ENCODE results near the gene TOMM22. TPM values are rescaled to one million over a fixed set of nuclear protein-coding genes. Genes with fewer than 3 reads are reported as not detected.

The TOMM22 gene
- total and polyA plus RNA-seq, 4 donors = 25.6 to 57.7 (median 29.2) TPM

- Histone ChIP-seq H3K9me3 (ENCODE audit: control insufficient read depth in 4 of 4, insufficient read depth in 3 of 4, low read length in 3 of 4) (no peaks in the 10 kb centered on the region), H3K36me3 (ENCODE audit: control insufficient read depth in 4 of 4, insufficient read depth in 4 of 4, low read length in 4 of 4) (peaks cover 7 to 20% (median 17%) of the 10 kb centered on the region in 4 donors), H3K9ac (ENCODE audit: insufficient read depth in 1 of 2, low read length in 2 of 2) (no peak overlapping the region), H3K4me3 (no peak overlapping the region), H3K27me3 (ENCODE audit: control insufficient read depth in 3 of 3, insufficient read depth in 3 of 3, low read length in 2 of 3) (no peaks in the 10 kb centered on the region), H3K27ac (ENCODE audit: low read depth in 1 of 2, low read length in 1 of 2) (no peak overlapping the region), H3K4me1 (ENCODE audit: control insufficient read depth in 5 of 5, insufficient read depth in 5 of 5, low read length in 5 of 5) (peaks cover 0 to 4% (median 0%) of the 10 kb centered on the region in 5 donors)
- DNase-seq (no peak), ATAC-seq (ENCODE audit: insufficient read depth, low FRiP score) (no peak)
- 87 to 91% methylated on average over 5 of the region's 5 CpGs for WGBS, 2 donors
- TF ChIP-seq CTCF (IDR thresholded peaks at IDR 0.05; ENCODE audit: control extremely low read depth, extremely low read depth) = no peak
Measured at GRCh38 chr22:38674888-38675287, 6.9 kb upstream of the TOMM22 start.

- no peak overlapping the region for H3K27ac ChIP-seq (ENCODE audit: low read depth in 1 of 2, low read length in 1 of 2)
- no peak for DNase-seq
- no peak overlapping the region for H3K9ac ChIP-seq (ENCODE audit: insufficient read depth in 1 of 2, low read length in 2 of 2)
- no peaks in the 10 kb centered on the region for H3K27me3 ChIP-seq (ENCODE audit: control insufficient read depth in 3 of 3, insufficient read depth in 3 of 3, low read length in 2 of 3)
- no peaks in the 10 kb centered on the region for H3K9me3 ChIP-seq (ENCODE audit: control insufficient read depth in 4 of 4, insufficient read depth in 3 of 4, low read length in 3 of 4)
- no peak for ATAC-seq (ENCODE audit: insufficient read depth, low FRiP score)
- no peak overlapping the region for H3K4me3 ChIP-seq
- no peak for TF ChIP-seq CTCF (IDR thresholded peaks at IDR 0.05; ENCODE audit: control extremely low read depth, extremely low read depth)
- peaks cover 7 to 19% (median 14%) of the 10 kb centered on the region in 4 donors for H3K36me3 ChIP-seq (ENCODE audit: control insufficient read depth in 4 of 4, insufficient read depth in 4 of 4, low read length in 4 of 4)
- WGBS, 2 donors = 98 to 100% methylated on average over 3 of the region's 3 CpGs
- peaks cover 0 to 4% (median 0%) of the 10 kb centered on the region in 5 donors for H3K4me1 ChIP-seq (ENCODE audit: control insufficient read depth in 5 of 5, insufficient read depth in 5 of 5, low read length in 5 of 5)
Measured at GRCh38 chr22:38675833-38676232, 5.9 kb upstream of the TOMM22 start.

- 95 to 97% methylated on average over 9 of the region's 9 CpGs for WGBS, 2 donors
- no peak for ATAC-seq (ENCODE audit: insufficient read depth, low FRiP score)
- Histone ChIP-seq H3K4me1 (ENCODE audit: control insufficient read depth in 5 of 5, insufficient read depth in 5 of 5, low read length in 5 of 5) (peaks cover 0 to 7% (median 4%) of the 10 kb centered on the region in 5 donors), H3K27me3 (ENCODE audit: control insufficient read depth in 3 of 3, insufficient read depth in 3 of 3, low read length in 2 of 3) (no peaks in the 10 kb centered on the region), H3K9me3 (ENCODE audit: control insufficient read depth in 4 of 4, insufficient read depth in 3 of 4, low read length in 3 of 4) (no peaks in the 10 kb centered on the region), H3K27ac (ENCODE audit: low read depth in 1 of 2, low read length in 1 of 2) (no peak overlapping the region), H3K36me3 (ENCODE audit: control insufficient read depth in 4 of 4, insufficient read depth in 4 of 4, low read length in 4 of 4) (peaks cover 22 to 44% (median 36%) of the 10 kb centered on the region in 4 donors), H3K9ac (ENCODE audit: insufficient read depth in 1 of 2, low read length in 2 of 2) (no peak overlapping the region), H3K4me3 (no peak overlapping the region)
- DNase-seq = no peak
- TF ChIP-seq CTCF (IDR thresholded peaks at IDR 0.05; ENCODE audit: control extremely low read depth, extremely low read depth) = no peak
Measured at GRCh38 chr22:38684895-38685294, 3.1 kb downstream of the TOMM22 start.

- no peak overlapping the region for H3K27ac ChIP-seq (ENCODE audit: low read depth in 1 of 2, low read length in 1 of 2)
- 86 to 96% methylated on average over 1 of the region's 1 CpG for WGBS, 2 donors
- ATAC-seq (ENCODE audit: insufficient read depth, low FRiP score) (no peak), DNase-seq (no peak)
- H3K4me1 ChIP-seq (ENCODE audit: control insufficient read depth in 5 of 5, insufficient read depth in 5 of 5, low read length in 5 of 5) = peaks cover 0 to 7% (median 4%) of the 10 kb centered on the region in 5 donors
- H3K4me3 ChIP-seq = no peak overlapping the region
- H3K36me3 ChIP-seq (ENCODE audit: control insufficient read depth in 4 of 4, insufficient read depth in 4 of 4, low read length in 4 of 4) = peaks cover 22 to 44% (median 36%) of the 10 kb centered on the region in 4 donors
- H3K9ac ChIP-seq (ENCODE audit: insufficient read depth in 1 of 2, low read length in 2 of 2) = no peak overlapping the region
- TF ChIP-seq CTCF (IDR thresholded peaks at IDR 0.05; ENCODE audit: control extremely low read depth, extremely low read depth) = no peak
- H3K27me3 ChIP-seq (ENCODE audit: control insufficient read depth in 3 of 3, insufficient read depth in 3 of 3, low read length in 2 of 3) = no peaks in the 10 kb centered on the region
- no peaks in the 10 kb centered on the region for H3K9me3 ChIP-seq (ENCODE audit: control insufficient read depth in 4 of 4, insufficient read depth in 3 of 4, low read length in 3 of 4)
Measured at GRCh38 chr22:38685761-38686160, 4.0 kb downstream of the TOMM22 start.
